NK-92 treated with Interleukin-12 subunit alpha and Interleukin-12 subunit beta, amount 100 ng/mL, for 24 hours (cell line): Measurements from ENCODE around the gene SPATA31E1.
"Not testable (repeated sequence)": the region's sequence is repeated elsewhere in the genome, so short reads cannot be mapped to it uniquely, and the experiment has no call there.

Experiments used
- DNase-seq: peaks from one replicate; lab custom pipeline; 2025; lab: John Stamatoyannopoulos, UW

SPATA31E1 gene

GRCh38 chr9:87882627-87883026 is at the start of gene SPATA31E1:
TSS of gene SPATA31E1 (plus strand) at chr9:87882877. CDS start at chr9:87882892, 15 bp downstream.
- DNase-seq = no peak

DNA sequence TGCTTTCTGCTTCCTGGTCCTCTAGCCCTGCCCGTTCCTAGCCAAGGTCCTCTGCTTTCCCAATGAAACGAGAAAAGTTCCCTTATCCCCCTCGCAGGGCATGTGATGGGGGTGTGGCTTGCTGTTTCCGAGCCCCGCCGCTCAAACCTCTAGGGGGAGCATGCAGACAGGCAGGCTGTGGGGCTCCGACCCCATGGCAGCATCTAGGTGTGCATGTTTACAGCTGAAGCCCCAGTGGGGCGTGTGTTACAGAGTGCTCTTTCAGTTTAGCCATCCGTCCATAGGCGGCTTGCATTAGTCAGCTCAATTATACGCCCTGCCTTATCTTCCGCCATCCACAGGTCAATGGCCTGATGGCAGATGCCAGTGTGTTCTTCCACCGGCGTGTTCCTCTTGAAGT is 48.3 kb upstream of the SPATA31E1 start:
- no peak for DNase-seq

DNA sequence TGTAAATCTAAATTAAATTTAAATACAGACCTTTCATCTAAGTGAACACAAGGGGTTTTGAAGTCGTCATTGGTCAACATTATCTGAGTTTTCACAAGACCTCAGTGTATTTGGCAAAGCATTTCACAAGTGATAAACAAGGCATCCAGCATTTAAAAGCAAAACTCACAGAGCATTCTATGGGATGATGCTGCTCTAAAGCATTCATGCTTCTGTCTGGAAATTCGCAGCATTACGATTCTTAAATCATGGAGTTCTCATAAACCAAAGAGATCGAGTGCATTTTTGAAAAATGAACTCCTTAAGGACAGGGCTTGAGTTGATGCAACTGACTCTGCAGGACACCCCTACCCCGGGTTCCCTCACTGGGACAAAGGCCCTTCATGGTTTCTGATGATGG is 46.1 kb upstream of the SPATA31E1 start:
- DNase-seq = no peak

DNA sequence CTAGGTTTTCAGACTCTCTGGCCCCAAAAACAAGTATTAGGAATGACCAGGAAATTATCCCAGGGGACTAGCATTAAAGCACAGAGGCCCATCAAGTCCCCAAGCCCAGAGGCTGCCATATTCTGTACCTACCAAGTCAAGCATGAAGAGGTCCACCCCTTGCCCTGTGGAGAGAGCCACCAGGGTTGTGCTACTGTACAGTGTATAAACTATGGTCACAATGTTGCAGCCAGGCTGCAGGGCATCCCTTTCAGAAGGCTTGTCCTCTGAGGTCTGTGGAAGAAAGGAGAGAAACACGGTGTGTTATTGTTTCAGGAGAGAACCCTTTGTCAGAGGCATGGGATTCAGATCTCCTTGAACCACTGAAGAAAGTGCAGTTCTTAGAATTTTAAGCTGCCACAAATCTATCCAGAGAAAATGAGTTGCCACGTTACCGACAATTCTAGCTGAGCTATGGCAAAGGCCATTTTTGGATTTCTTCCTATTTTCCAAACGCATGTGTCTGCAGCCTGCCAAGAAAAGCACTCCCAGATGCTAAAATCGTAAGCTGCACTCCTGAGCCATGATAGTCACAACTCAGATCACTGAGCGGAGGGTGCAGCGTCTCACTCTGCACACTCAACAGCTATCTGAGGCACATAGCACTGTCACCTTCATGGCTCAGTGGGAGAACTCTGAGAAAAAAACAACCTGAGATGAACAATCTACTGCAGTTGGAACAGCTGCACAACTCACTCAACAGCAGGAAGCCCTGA is 45.5 kb upstream of the SPATA31E1 start:
- DNase-seq = no peak

DNA sequence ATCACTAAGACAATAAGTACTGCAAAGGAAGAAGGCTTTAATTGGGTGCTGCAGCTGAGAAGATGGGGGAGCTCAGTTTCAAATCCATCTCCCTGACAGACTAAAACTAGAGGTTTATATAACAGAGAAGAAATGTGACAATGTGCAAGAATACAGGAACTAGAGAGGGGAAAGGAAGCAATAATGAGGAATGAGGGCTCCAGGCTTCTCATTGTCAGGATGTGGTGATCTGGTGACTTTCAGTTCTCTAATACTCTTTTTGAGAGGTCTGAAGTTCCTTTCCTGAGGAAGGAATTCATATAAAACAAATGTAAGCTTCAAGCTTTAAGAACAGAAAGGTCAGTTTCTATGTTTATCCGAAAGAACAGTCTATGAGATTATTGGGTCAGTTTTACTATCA is 42.5 kb upstream of the SPATA31E1 start:
- DNase-seq = no peak

- no peak for DNase-seq
Measured at GRCh38 chr9:87842878-87843585, 39.6 kb upstream of the SPATA31E1 start.

GRCh38 chr9:87844506-87844905 is 38.2 kb upstream of the SPATA31E1 start:
- DNase-seq = no peak

DNA sequence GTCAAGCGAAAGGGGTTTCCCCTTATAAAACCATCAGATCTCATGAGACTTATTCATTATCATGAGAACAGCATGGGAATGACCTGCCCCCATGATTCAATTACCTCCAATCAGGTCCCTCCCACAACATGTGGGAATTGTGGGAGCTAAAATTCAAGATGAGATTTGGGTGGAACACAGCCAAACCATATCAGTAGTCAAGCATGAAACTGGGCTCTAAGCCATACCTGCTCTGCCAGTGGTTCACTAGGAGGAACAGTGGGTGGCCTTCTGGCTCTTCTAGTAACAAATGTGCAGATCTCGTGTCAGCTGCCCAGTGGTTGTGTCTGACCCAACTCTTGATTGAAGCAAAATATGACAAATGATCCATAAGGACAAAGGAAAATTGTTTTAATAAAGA is 34.9 kb upstream of the SPATA31E1 start:
- not testable (repeated sequence) for DNase-seq

- DNase-seq = no peak
Measured at GRCh38 chr9:87849144-87849758, 33.4 kb upstream of the SPATA31E1 start.

GRCh38 chr9:87850391-87850790 is 32.3 kb upstream of the SPATA31E1 start:
- DNase-seq = no peak

DNA sequence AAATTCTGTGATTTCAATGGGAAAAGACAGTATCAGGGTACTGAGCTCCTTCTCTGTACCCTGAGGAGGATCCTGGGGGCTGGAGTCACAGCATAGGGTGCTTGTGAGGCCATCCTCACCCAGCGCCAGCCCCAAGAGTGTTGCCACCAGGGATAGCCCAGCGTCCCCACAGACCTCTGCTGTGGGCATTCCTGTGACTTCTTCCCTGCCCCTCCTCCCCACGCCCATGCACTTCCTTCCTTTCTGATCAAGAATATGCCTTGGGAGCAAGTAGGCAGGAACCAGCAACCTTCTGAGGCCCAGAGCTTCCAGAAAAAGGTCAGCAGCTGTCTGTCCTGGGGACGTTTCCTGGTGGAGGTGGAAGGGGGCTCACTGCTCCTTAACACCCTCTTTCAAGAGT is 31.5 kb upstream of the SPATA31E1 start:
- not testable (repeated sequence) for DNase-seq

GRCh38 chr9:87853302-87853701 is 29.4 kb upstream of the SPATA31E1 start:
- no peak for DNase-seq

DNA sequence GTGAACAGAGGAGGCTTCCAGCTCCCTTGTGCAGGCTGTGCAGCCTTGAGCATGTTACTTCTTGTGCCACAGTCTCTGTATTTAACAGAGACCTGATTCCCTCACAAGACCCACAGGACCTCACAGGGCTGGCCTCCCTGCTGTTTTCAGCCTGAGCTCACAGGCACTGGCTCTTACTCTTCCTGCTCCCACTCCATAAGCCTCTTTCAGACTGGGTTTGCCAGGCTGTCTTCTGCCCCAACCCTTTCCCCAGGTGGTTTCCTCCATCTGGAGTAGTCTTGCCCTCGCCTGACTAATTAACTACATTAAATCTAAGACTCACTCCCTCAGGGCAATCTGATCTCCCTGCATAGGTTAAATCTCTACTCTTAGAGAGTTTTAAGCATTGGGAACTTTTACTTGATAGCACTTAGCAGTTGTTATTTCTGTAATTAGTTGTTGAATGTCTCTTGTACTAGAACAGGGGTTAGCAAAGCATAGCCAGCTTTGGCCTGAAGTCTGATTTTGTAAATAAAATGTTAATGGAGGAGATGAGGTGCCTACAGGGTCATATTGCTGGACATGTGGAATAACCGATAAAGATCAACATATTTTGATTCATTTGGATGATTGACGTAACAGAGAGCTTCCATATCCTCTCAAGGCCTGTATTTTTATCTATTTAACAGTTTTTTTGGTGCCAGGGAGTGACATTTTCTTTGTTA is 28.6 kb upstream of the SPATA31E1 start:
- no peak for DNase-seq

DNA sequence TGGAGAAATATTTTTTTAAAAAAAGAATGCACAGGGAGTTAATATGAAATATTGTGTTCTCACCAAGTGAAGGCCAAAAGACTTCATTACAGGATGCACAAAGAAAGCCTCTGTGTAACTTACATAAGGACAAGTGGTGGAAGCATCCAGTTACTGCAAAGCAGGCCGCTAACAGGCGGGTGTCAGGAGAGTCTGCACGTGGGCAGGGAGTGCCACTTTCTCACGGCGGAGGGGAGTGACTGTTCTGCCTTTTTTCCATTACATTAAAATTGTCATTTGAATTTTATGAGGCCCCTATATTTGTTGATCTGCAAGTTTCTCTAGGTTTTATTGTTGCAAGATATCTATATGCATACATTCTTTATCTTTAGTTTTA is 28.1 kb upstream of the SPATA31E1 start:
- DNase-seq = no peak

DNA sequence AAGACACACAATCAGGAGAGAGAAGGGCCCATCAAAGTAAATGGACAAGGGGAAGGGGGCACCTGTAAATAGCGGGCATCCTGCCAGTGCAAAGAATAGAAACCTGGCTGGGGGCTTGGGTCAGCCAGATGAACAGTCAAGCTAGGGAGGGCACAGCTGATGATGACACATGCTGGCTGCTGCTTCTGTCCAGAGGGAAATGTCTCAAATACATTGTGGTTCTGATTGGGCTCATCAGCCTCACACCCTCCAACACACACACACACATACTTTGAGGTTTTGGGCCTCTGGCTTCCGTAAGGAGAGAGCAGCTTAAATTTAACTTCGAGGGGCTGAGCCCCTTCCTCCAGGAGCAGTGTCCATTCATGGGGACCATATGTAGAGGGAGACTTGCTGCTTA is 27.6 kb upstream of the SPATA31E1 start:
- DNase-seq = no peak

- DNase-seq = no peak
Measured at GRCh38 chr9:87857141-87857947, 25.3 kb upstream of the SPATA31E1 start.

DNA sequence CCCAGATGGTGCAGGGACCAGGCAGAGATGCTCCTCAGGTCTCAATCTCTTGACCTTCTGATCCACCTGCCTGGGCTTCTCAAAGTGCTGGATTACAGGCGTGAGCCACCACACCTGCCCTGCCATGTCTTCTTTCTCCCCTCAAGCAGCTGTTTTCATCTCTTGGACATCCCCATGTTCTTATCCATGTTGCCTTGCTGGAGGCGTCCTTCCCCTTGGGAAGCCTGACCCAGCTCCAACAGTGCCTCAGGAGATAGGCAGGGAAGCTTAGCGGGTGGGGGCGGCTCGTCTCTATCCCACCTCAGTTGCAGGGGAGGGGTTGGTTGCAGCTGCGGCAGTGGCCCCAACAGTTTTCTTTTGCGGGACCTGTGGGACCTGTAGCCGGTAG is 24.7 kb upstream of the SPATA31E1 start:
- DNase-seq = no peak

DNA sequence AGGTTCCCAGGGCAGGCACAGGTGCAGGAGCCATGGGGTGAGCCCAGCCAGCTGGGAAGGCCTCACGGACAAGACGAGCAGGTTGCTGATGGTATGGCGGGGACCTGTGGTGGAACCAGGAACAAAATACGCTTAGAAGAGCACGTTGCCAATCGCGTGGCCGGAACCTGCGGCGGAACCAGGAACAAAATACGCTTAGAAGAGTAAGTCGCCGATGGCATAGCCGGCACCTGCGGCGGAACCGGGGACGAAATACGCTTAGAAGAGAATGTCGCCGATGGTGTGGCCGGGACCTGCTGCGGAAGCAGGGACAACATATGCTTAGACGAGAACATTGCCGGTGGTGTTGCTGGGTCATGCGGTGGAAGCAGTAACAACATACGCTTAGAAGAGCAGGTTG is 23.5 kb upstream of the SPATA31E1 start:
- DNase-seq = no peak

DNA sequence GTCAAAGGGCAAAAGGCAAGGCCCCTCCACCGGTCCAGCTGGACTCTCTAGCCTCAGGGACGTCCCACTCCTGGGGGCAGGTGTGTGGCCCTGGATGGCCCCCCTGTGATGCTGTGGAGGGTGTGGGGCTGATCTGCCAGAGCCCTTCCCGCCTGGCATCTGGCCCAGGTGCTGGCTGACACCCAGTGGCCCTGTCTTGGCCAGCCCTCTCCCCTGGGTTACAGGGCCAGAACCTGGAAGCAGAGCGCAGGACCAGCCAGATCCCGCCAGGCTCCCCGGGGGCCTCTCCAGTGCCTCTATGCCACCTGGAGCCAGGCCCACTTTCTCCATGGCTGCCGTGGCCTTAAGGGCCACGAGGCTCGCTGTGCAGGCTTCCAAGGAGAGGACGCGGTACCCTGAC is 22.9 kb upstream of the SPATA31E1 start:
- DNase-seq = no peak

- DNase-seq = no peak
Measured at GRCh38 chr9:87861332-87861731, 21.3 kb upstream of the SPATA31E1 start.

- DNase-seq = no peak
Measured at GRCh38 chr9:87862536-87863268, 20.0 kb upstream of the SPATA31E1 start.
